Hypothalamus (tissue), 51 donors: Measurements from ENCODE around the gene YIF1A.
"Not testable (repeated sequence)": the region's sequence is repeated elsewhere in the genome, so short reads cannot be mapped to it uniquely, and the experiment has no call there.

Experiments used
- DNase-seq, 51 donors: peaks; one replicate each; lab custom pipeline; 2025; lab: John Stamatoyannopoulos, UW

Gene YIF1A

DNA sequence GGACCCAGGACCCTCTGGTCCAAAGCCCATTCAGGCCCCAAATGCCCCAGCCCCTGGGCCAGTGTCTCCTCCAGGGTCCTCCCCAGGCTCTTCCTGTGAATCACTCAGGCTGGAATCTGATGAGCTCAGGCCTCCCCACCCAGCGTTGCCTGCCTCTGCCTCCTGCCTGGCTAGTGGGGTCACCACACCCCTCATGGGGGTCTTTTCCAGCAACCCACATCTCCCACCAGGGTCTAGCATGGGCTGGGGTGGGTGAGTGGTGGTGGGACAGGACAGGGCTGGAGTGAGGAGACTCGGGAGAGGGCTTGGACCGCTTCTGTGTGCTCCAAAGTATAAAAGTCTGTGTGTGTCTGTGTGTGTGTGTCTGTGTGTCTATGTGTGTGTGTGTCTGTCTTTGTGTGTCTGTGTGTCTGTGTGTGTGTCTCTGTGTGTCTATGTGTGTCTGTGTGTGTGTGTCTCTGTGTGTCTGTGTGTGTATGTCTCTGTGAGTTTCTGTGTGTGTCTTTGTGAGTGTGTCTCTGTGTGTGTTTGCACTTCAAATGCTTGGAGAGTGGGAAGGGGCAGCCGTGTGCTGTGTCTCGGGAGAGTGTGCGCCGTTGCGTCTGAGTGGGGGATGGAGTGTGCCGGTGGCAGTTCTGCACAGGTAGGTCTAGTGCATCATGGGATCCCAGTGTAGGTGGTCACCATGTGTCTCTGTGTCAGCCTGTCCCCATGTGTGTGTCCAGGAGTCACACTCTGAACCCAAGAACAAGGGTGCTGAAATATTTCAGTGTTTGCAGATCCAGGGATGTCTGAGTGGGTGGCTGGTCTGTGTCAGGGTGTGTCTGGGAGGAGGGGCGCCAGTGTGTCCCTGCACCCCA is 38.5 kb upstream of the YIF1A start:
- DNase-seq = no peak

DNA sequence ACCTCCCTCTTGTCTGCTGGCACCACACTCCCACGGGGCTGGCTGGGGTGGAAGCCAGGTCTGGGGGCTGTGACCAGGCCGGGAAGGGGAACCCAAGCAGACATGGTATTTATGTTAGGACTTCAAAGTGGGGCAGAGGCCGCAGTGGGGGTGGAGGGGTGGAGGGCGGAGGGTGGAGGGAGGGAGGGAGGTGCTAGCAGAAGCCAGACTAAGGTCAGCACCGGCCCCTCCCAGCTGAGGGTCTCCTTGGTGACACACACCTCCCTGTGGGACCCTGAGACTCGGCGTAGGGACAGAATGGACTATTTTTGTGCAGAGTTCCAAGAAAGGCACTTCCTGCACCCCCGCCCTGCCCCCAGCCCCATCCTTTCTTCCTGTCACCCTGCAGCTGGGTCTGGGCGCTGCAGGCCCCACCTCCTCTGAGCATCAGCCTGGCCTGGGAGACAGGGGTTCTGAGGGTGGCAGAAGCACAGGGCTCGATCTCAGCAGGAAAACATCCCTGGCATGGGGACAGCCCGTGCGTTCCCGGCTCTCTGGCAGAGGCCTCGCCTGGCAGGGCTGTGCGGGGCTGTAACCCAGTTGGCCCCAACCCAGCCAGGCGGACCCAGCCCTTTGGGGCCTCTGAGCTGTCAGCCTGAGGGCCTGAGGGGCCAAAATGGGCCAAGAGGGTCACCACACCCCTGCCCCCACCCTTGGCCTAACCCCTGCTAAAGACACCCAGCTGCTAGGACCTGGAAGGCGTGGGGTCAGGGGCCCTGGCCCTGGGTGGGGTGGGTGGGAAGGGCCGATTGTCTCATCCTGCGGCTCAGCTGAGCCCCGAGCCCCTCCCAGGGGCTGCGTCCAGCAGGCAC is 37.5 kb upstream of the YIF1A start:
- DNase-seq = peak in 1 of 51 donors; percentile 19

GRCh38 chr11:66325263-66325671 is 36.3 kb upstream of the YIF1A start:
- no peak for DNase-seq

DNA sequence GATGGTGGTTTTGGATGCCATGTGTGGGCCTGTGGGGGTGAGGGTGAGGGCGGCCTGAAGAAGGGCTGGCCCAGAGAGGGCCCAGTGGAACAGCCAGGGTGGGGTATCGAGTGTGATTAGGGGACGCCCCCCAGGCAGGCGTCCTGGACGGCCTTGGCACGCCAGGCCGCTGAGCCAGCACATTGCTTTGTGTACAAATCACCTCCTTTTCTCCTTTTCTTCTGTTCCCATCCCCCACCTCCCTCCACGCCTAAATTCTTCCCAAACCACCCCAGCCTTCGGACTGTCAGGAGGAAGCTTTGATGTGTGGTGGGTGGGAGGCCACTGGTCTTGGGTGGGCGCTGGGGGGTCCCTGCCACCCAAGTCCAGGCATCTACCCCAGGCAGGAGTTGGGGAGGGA is 35.7 kb upstream of the YIF1A start:
- DNase-seq = no peak

GRCh38 chr11:66323684-66324083 is 34.7 kb upstream of the YIF1A start:
- DNase-seq = no peak

DNA sequence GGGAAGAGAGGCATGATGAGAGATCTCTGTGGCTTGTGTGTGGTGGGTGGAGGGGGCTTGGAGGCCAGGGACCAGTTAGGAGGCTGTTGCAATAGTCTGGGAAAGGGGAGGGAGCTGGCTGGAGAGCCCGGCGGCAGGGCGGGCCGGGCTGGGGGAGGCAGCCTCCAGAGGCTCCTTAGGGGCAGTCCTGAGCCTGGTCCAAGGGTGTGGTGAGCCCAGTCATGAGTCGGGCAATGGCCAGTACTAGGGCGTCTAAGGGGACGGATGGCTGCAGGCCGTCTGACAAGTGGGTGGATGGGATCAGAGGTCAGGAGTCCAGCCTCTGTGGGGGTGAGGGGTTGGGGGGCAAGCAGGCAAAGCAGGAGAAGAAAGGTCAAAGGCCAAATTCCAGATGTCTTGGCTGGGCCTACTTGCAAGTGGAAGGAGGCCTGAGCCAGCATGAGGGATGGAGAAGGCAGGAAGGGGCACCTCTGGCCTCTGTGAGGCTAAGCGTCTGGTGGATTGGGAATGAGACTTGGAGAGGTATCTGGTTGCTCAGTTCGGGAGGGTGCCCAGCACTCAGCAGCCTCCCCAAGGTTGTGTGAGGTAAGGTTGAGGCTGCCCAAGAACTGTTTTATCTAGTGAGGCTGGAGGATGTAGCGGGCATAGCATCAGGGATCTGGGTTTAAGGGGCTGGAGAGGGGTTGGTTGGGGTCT is 33.9 kb upstream of the YIF1A start:
- no peak for DNase-seq

DNA sequence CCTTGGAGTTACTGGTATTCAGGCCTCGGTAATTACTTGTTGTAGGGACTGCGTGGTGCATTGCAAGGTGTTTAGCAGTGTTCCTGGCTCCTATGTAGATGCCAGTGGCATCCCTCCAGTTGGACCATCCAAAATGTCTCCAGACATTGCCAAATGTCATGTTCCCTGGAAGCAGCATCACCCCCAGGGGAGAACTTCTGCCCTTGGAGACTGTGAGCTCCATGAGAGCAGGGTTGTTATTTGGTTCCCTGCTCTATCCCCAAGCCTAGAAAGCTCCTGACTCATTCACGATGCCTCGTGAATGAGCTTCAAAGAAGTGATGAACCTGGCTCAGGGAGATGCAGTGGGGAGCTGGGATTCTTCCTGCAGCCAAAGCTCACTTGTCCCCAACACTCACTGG is 32.7 kb upstream of the YIF1A start:
- no peak for DNase-seq

DNA sequence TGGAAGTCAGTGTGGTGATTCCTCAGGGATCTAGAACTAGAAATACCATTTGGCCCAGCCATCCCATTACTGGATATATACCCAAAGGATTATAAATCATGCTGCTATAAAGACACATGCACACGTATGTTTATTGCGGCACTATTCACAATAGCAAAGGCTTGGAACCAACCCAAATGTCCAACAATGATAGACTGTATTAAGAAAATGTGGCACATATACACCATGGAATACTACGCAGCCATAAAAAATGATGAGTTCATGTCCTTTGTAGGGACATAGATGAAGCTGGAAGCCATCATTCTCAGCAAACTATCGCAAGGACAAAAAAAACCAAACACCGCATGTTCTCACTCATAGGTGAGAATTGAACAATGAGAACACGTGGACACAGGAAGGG is 31.8 kb upstream of the YIF1A start:
- not testable (repeated sequence) for DNase-seq

- not testable (repeated sequence) for DNase-seq
Measured at GRCh38 chr11:66320289-66320688, 31.3 kb upstream of the YIF1A start.

DNA sequence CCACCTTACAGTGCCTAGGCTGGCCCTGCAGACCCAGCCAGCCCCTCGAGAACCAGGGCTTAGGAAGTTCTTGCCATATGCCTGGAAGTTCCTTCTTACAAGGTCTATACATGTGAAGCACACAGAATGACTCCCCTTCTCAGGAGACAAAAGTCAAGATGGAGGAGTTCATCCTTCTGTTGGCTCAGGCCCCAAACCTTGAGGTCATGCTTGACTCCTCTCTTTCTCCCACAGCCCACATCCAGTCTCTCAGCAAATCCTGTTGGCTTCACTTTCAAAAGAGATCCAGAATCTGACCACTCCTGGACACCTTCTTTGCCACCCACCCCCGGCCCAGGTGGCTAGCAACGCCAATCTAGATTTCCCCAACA is 29.6 kb upstream of the YIF1A start:
- DNase-seq = no peak

DNA sequence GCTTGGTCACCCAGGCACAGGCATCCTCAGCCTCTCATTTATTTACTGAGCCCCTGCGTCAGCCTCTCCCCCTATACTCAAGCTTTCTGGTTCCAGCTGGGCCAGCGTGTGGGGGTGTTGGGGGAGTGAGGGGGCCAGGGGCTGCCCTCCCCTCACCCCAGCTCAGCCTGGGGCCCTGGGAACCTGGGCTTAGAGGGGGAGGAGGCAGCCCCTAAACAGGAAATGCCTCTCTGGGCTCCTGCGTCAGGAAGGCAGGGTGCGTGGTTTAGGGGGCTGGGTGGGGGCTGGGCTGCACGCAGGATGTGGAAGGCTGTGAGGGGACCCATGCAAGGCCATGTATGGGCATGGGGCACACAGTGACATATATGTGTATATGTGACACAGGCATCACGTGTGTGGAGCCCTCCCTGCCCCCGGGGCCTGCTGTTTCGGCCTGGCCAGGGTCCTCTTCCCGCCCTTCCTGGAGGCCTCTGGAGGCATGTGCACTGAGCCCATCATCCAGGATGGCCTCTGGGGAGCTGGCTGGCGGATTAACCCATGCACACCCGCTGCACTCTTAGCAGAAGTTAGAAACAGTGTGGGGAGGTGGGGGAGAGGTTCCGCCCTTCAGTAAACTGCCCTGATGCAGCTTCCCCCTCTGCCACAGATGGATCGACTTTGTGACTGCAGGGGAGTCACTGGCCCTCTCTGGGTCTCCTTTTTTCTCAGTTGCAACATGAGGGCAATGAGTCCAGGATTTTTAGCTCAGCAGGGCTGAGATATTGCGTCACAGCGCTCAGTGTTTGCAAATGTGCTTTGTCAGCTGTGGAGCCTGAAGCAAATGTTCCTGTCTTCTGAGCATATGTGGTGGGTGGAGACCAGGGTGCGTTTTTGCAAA is 29.0 kb upstream of the YIF1A start:
- DNase-seq = peak in 2 of 51 donors; percentile 16 to 23

DNA sequence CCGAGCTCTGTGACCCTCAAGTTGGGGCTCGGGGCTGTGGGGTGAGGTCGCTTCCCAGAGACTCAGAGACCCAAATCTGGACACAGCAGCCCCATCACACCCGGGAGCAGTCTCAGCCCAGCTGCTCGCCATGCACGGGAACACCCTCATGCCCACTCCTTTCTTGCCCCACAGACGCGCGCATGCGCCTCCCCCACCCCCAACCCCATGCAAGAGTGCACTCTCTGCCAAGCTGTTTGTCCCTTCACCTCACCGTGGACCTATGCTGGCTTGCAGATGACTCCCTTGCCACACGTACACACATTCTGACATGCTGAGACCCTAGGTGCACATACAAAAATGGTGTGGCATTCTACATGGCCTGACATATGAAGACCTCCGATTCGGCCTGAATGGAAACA is 28.4 kb upstream of the YIF1A start:
- peak in 3 of 51 donors; percentile 15 to 26 (median 22) for DNase-seq

- peak in 16 of 51 donors; percentile 13 to 51 (median 28) for DNase-seq
Measured at GRCh38 chr11:66316849-66317251, 27.9 kb upstream of the YIF1A start, which contains the start of gene CD248. Gene CD248, minus strand, starts transcription at chr11:66317044. Its CDS starts 17 bp downstream, at chr11:66317027.

- no peak for DNase-seq
Measured at GRCh38 chr11:66315921-66316811, 27.2 kb upstream of the YIF1A start.

DNA sequence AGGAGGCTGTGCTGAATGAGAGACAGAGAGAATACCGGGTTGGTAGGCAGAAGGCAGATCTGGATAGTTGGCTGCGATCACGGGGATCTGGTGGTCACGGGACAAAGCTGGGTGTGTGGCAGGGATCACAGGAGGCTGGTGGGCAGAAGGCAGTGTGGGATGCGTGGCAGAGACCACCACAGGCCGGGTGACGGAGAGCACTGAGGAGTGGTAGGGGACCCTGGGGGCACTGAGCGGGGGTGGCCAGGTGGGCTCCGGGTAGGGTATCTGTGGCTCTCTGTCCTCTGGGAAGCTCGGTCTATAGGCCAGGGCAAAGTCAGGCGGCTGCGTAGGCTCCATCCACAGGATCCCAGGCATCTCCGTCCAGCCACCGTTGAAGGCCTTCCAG is 26.5 kb upstream of the YIF1A start:
- DNase-seq = no peak

- DNase-seq = no peak
Measured at GRCh38 chr11:66314561-66315497, 25.9 kb upstream of the YIF1A start.

DNA sequence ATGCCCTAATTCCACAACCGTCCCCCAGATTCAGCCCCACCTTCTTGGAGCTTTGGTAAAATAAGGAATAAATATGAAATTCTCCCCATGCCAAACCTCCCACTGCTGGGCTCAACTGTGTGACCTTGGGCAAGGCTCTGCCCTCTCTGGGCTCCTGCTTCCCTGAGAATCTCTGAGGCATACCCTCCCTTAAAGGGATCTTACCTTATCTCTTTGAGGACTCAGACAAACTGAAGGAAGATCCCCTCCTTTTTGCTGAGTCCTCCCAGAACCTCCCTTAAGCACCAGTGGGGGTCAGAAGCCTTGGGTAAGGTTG is 25.2 kb upstream of the YIF1A start:
- DNase-seq = no peak
